SW480 (cell line): Measurements from ENCODE around the gene TXNDC17.
"Not testable (repeated sequence)": the region's sequence is repeated elsewhere in the genome, so short reads cannot be mapped to it uniquely, and the experiment has no call there.

Source experiments
- DNase-seq: peaks from one replicate; pipeline ENCODE4 v3.0.0-alpha.2; 2016; ENCODE audit warnings: low spot score

Gene TXNDC17

DNA sequence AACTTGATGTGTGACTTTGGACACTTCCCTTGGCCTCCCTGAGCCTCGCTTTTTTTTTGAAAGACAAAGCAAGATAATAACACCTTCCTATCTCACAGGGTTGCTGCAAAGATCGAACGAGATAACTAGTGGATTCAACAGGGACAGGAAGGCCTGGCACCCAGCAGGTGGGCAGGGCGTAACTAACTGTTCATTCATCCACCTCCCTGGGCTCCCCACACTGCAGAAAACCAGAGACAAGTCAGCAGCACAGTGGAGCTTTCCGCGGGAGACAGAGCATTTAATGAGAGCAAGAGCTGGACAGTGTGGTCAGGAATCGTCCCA lies 43.6 kb downstream of the TXNDC17 start:
- no peak for DNase-seq

DNA sequence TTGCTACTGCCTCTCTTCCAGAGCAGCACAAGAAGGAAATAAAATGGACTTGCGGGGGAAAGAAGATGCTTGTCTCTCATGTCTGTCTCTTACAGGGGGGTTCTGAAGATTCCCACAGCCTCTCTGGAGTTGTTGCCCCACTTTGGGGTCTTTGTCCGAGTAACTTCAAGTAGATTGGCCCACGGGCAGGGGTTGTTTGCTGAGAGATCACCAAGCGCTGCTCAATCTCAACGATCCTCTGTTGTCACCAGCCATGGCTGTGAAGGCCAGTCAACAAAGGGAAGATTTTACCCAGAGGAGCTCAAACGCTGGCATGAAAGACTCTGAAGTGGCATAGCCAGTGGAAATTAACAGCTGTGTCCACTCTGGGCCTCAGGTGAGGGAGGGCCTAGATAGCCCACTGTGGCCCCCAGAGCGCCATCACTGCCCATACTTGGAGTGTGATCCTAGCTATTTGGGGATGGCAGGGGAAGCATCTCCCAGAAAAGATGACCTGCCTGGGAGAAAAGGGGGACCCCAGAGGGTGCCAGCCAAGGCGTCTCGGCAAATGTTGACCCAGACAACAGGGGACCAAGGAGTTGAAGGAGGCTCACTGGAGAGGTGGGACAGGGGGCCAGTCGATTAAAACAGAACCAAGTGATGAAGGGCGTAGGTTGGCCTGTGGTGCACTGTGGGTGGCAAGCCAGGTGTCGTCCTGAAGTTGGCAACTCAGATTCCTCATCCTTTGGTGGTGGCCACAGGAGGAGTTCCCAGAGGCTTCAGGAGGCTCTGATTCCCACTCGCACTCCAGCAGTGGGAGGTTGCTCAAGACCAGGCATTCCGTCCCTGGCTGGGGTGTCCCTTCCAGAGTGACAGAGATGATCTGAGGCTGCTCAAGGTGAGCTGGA lies 44.3 kb downstream of the TXNDC17 start:
- DNase-seq: no peak

GRCh38 chr17:6686026-6686425 lies 45.2 kb downstream of the TXNDC17 start:
- DNase-seq: no peak

DNA sequence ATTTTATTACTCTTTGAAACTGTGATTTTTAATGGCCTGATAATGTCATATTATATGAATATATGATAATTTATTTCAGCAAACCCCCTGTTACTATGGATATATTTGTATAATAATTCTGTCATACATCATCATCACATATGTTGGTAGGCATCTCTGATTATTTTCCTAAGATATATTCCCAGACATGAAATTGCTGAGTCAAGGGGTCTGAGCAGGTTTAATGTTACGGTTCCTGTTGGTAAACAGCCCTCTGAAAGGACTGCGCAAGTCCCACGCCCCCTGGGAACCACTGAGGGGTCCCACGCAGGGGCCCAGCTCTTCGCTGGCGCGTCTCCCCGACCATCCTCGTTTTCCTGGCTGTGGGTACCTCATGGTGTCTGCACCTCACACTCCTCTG lies 48.1 kb downstream of the TXNDC17 start:
- no peak for DNase-seq

GRCh38 chr17:6690641-6691040 lies 49.8 kb downstream of the TXNDC17 start:
- DNase-seq: no peak

DNA sequence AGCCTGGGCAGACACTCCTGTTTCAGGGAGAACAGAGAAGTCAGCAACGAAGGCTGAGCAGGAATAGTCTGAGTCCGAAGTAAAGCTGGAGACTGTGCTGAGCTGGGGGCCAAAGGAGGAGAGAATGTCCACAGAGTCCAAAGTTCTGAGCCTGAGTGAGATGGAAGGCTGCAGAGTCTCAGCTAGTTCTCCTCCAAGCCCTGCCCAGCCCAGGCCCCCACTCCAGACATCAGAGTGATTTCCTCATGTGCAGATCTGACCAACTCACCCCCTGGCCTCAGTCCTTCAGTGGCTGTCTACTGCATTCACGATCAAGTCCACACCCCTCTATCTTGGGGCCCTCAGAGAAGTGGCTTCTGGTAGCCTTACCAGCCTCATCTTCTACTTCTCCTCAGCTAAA lies 50.7 kb downstream of the TXNDC17 start:
- no peak for DNase-seq

- DNase-seq: not testable (repeated sequence)
These were observed 51.1 kb downstream of the TXNDC17 start for GRCh38 chr17:6691958-6692357.
